WTC11 (cell line): ENCODE data around the gene COX7B2.

Experiments used
- CREB1 ChIP-seq: sonication (generic); formaldehyde crosslinking; IDR thresholded peaks from 2 replicates; pipeline ENCODE4 v1.8.0; 2023; ENCODE audit warnings: mild to moderate bottlenecking, missing genetic modification reagents
- ESRRA ChIP-seq: sonication (generic); formaldehyde crosslinking; IDR thresholded peaks from 2 replicates; pipeline ENCODE4 v1.8.1; 2022; ENCODE audit warnings: mild to moderate bottlenecking, missing genetic modification reagents, borderline replicate concordance
- ETV6 ChIP-seq: sonication (generic); formaldehyde crosslinking; IDR thresholded peaks from 2 replicates; pipeline ENCODE4 v1.8.1; 2022; ENCODE audit warnings: mild to moderate bottlenecking, missing genetic modification reagents
- TCF7 ChIP-seq: sonication (generic); formaldehyde crosslinking; IDR thresholded peaks from 2 replicates; pipeline ENCODE4 v1.8.0; 2022; ENCODE audit warnings: mild to moderate bottlenecking, low read depth, missing genetic modification reagents, moderate library complexity
- ZNF138 ChIP-seq: sonication (generic); formaldehyde crosslinking; conservative IDR thresholded peaks from 2 replicates; pipeline ENCODE4 v1.8.1; 2022; ENCODE audit warnings: mild to moderate bottlenecking, moderate library complexity, missing genetic modification reagents
- ZNF263 ChIP-seq: sonication (generic); formaldehyde crosslinking; IDR thresholded peaks from 2 replicates; pipeline ENCODE4 v1.8.1; 2022; ENCODE audit warnings: low read depth, mild to moderate bottlenecking, moderate library complexity, missing genetic modification reagents
- TF ChIP-seq, protein P1 (sequence below): fragments of 200-600 bp; IDR thresholded peaks from 2 replicates; pipeline ENCODE4 v1.8.0; 2022; ENCODE audit warnings: antibody characterized with exemption
- TF ChIP-seq, protein P2 (sequence below): sonication (generic); formaldehyde crosslinking; IDR thresholded peaks from 2 replicates; pipeline ENCODE4 v1.8.1; 2023; ENCODE audit warnings: mild to moderate bottlenecking, missing genetic modification reagents, moderate library complexity
- TF ChIP-seq, protein P3 (sequence below): sonication (generic); formaldehyde crosslinking; IDR thresholded peaks from 2 replicates; pipeline ENCODE4 v1.8.1; 2022; ENCODE audit warnings: mild to moderate bottlenecking, missing genetic modification reagents, moderate library complexity, borderline replicate concordance

DNA sequence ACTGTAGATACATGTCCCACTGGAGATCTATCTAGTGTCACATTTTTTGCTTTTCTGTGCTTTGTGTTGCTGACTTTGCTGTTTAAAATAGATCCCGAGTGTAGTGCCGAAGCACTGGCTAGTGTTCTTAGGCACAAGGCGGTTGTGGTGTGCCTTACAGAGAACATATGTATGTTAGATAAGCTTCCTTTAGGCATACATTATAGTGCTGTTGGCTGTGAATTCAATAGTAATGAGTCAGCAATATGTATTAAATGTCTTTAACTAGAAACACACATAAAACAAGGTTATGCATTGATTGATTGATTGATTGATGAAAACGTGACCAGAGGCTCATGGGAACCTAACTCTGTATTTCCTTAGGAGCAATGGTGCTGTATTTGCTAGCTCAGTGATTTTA, 56.2 kb downstream of the COX7B2 start:
- TF ChIP-seq, protein P1, sequence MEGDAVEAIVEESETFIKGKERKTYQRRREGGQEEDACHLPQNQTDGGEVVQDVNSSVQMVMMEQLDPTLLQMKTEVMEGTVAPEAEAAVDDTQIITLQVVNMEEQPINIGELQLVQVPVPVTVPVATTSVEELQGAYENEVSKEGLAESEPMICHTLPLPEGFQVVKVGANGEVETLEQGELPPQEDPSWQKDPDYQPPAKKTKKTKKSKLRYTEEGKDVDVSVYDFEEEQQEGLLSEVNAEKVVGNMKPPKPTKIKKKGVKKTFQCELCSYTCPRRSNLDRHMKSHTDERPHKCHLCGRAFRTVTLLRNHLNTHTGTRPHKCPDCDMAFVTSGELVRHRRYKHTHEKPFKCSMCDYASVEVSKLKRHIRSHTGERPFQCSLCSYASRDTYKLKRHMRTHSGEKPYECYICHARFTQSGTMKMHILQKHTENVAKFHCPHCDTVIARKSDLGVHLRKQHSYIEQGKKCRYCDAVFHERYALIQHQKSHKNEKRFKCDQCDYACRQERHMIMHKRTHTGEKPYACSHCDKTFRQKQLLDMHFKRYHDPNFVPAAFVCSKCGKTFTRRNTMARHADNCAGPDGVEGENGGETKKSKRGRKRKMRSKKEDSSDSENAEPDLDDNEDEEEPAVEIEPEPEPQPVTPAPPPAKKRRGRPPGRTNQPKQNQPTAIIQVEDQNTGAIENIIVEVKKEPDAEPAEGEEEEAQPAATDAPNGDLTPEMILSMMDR: no peak
- TF ChIP-seq ETV6 (no peak), ESRRA (CRISPR knock-in tag) (no peak), ZNF138 (CRISPR knock-in tag) (no peak), ZNF263 (CRISPR knock-in tag) (no peak), CREB1 (CRISPR knock-in tag) (no peak), TCF7 (CRISPR knock-in tag) (no peak)
- TF ChIP-seq, protein P2, sequence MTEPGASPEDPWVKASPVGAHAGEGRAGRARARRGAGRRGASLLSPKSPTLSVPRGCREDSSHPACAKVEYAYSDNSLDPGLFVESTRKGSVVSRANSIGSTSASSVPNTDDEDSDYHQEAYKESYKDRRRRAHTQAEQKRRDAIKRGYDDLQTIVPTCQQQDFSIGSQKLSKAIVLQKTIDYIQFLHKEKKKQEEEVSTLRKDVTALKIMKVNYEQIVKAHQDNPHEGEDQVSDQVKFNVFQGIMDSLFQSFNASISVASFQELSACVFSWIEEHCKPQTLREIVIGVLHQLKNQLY (CRISPR knock-in tag): no peak
- TF ChIP-seq, protein P3, sequence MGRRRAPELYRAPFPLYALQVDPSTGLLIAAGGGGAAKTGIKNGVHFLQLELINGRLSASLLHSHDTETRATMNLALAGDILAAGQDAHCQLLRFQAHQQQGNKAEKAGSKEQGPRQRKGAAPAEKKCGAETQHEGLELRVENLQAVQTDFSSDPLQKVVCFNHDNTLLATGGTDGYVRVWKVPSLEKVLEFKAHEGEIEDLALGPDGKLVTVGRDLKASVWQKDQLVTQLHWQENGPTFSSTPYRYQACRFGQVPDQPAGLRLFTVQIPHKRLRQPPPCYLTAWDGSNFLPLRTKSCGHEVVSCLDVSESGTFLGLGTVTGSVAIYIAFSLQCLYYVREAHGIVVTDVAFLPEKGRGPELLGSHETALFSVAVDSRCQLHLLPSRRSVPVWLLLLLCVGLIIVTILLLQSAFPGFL (CRISPR knock-in tag): no peak
